OCI-LY1 (cell line): Measurements from ENCODE around the gene LDLRAD4.

ENCODE experiments used
- H2AFZ ChIP-seq: fragments of 200-600 bp; sonication (generic), shearing (Covaris generic); 2 replicates; pipeline ENCODE4 v1.6.0; 2014; ENCODE audit warnings: antibody characterized with exemption, mild to moderate bottlenecking, low read length
- H3F3A ChIP-seq: fragments of 200-600 bp; sonication (generic), shearing (Covaris generic); 2 replicates; pipeline ENCODE4 v1.6.0; 2014; ENCODE audit warnings: mild to moderate bottlenecking, antibody characterized with exemption, low read length, moderate library complexity; ENCODE audit not compliant: insufficient read depth
- H3K27ac ChIP-seq: fragments of 200-600 bp; sonication (generic); 2 replicates; pipeline ENCODE4 v1.5.1; 2014; ENCODE audit warnings: low read length, mixed run types, mild to moderate bottlenecking, low read depth; ENCODE audit not compliant: poor library complexity, severe bottlenecking
- H3K27me3 ChIP-seq: fragments of 200-600 bp; sonication (generic); 2 replicates; pipeline ENCODE4 v1.6.0; 2014; ENCODE audit warnings: antibody characterized with exemption, mild to moderate bottlenecking, low read length, moderate library complexity; ENCODE audit not compliant: insufficient read depth
- H3K36me3 ChIP-seq: fragments of 200-600 bp; sonication (generic); 2 replicates; pipeline ENCODE4 v1.6.1; 2014; ENCODE audit warnings: mild to moderate bottlenecking, antibody characterized with exemption, low read length, moderate library complexity, mixed read lengths; ENCODE audit not compliant: insufficient read depth
- H3K4me1 ChIP-seq: fragments of 200-600 bp; sonication (generic); 2 replicates; pipeline ENCODE4 v1.5.1; 2014; ENCODE audit warnings: mild to moderate bottlenecking, low read length, moderate library complexity; ENCODE audit not compliant: insufficient read depth, severe bottlenecking
- H3K4me2 ChIP-seq: fragments of 200-600 bp; sonication (generic), shearing (Covaris generic); 2 replicates; pipeline ENCODE4 v1.6.1; 2014; ENCODE audit warnings: low read length
- H3K4me3 ChIP-seq: fragments of 200-600 bp; sonication (generic); 2 replicates; pipeline ENCODE4 v1.5.1; 2014; ENCODE audit warnings: low read length, low read depth, mild to moderate bottlenecking, mixed read lengths; ENCODE audit not compliant: poor library complexity, severe bottlenecking
- H3K79me2 ChIP-seq: fragments of 200-600 bp; shearing (Covaris generic); 2 replicates; pipeline ENCODE4 v1.6.1; 2016; ENCODE audit warnings: mixed run types, low read length, mixed read lengths; ENCODE audit not compliant: insufficient read depth
- H3K9ac ChIP-seq: fragments of 200-600 bp; sonication (generic), shearing (Covaris generic); 2 replicates; pipeline ENCODE4 v1.6.1; 2014; ENCODE audit warnings: mild to moderate bottlenecking, low read length, mixed read lengths
- H3K9me2 ChIP-seq: fragments of 200-600 bp; sonication (generic), shearing (Covaris generic); 2 replicates; pipeline ENCODE4 v1.6.1; 2014; ENCODE audit warnings: low read depth, mild to moderate bottlenecking, low read length, mixed read lengths
- H3K9me3 ChIP-seq: fragments of 200-600 bp; shearing (Covaris generic); 2 replicates; pipeline ENCODE4 v1.6.1; 2014; ENCODE audit warnings: low read length, mixed read lengths
- H4K20me1 ChIP-seq: fragments of 200-600 bp; sonication (generic), shearing (Covaris generic); 2 replicates; pipeline ENCODE4 v1.6.0; 2016; ENCODE audit warnings: mild to moderate bottlenecking, low read length; ENCODE audit not compliant: insufficient read depth
- CTCF ChIP-seq: fragments of 200-600 bp; sonication (generic), shearing (Covaris generic); IDR thresholded peaks from 2 replicates; pipeline ENCODE4 v1.5.1; 2017; ENCODE audit warnings: mild to moderate bottlenecking, antibody characterized with exemption, low read length, moderate library complexity, mixed read lengths
- EZH2 ChIP-seq: fragments of 200-600 bp; sonication (generic), shearing (Covaris generic); IDR thresholded peaks from 2 replicates; pipeline ENCODE4 v1.8.0; 2017; ENCODE audit warnings: borderline replicate concordance, mixed run types, mild to moderate bottlenecking, antibody characterized with exemption, low read length, moderate library complexity, mixed read lengths

LDLRAD4 gene

GRCh38 chr18:13392029-13392750 lies 173.6 kb downstream of the LDLRAD4 start:
- Histone ChIP-seq H3K79me2 (no peaks in the 10 kb centered on the region), H3K27ac (no peak overlapping the region), H3K9me3 (no peaks in the 10 kb centered on the region), H3K4me3 (no peak overlapping the region), H3F3A (no peaks in the 10 kb centered on the region), H4K20me1 (no peaks in the 10 kb centered on the region), H3K9me2 (no peaks in the 10 kb centered on the region), H3K9ac (no peak overlapping the region), H3K27me3 (no peaks in the 10 kb centered on the region), H2AFZ (no peak overlapping the region), H3K4me1 (no peaks in the 10 kb centered on the region), H3K36me3 (no peaks in the 10 kb centered on the region; the same call in 1 of the 2 replicates), H3K4me2 (no peak overlapping the region)
- no peak for TF ChIP-seq EZH2
- no peak for TF ChIP-seq CTCF

GRCh38 chr18:13392899-13393298 lies 174.3 kb downstream of the LDLRAD4 start:
- TF ChIP-seq CTCF (no peak), EZH2 (no peak)
- H3K27ac ChIP-seq = no peak overlapping the region
- H3K27me3 ChIP-seq = 0 out of 2 replicates have a peak, but pooled peaks cover 3% of the 10 kb centered on the region
- no peaks in the 10 kb centered on the region for H3F3A ChIP-seq
- H3K9me3 ChIP-seq = no peaks in the 10 kb centered on the region
- H3K4me2 ChIP-seq = no peak overlapping the region
- H4K20me1 ChIP-seq = no peaks in the 10 kb centered on the region
- no peak overlapping the region for H2AFZ ChIP-seq
- no peaks in the 10 kb centered on the region for H3K9me2 ChIP-seq
- no peaks in the 10 kb centered on the region; the same call in 1 of the 2 replicates for H3K36me3 ChIP-seq
- H3K4me3 ChIP-seq = no peak overlapping the region
- no peaks in the 10 kb centered on the region for H3K4me1 ChIP-seq
- H3K9ac ChIP-seq = no peak overlapping the region
- H3K79me2 ChIP-seq = no peaks in the 10 kb centered on the region

- no peaks in the 10 kb centered on the region for H3K9me3 ChIP-seq
- TF ChIP-seq CTCF (no peak), EZH2 (no peak)
- H3K9me2 ChIP-seq = no peaks in the 10 kb centered on the region
- 0 out of 2 replicates have a peak, but pooled peaks cover 3% of the 10 kb centered on the region for H3K27me3 ChIP-seq
- no peaks in the 10 kb centered on the region for H3F3A ChIP-seq
- no peak overlapping the region for H3K9ac ChIP-seq
- H3K4me3 ChIP-seq = no peak overlapping the region
- H3K4me2 ChIP-seq = no peak overlapping the region
- H3K27ac ChIP-seq = no peak overlapping the region
- no peaks in the 10 kb centered on the region for H4K20me1 ChIP-seq
- H2AFZ ChIP-seq = no peak overlapping the region
- H3K4me1 ChIP-seq = no peaks in the 10 kb centered on the region
- H3K79me2 ChIP-seq = no peaks in the 10 kb centered on the region
- H3K36me3 ChIP-seq = no peaks in the 10 kb centered on the region; the same call in 1 of the 2 replicates
These were observed 174.8 kb downstream of the LDLRAD4 start for GRCh38 chr18:13393338-13393737.
